DMS53 (cell line): ENCODE measurements around the gene RNU7-1.
A peak's percentile ranks its signal among the peaks of the same experiment; 100 is the strongest.

Experiments
- DNase-seq: peaks from one replicate; lab custom pipeline; 2025; lab: John Stamatoyannopoulos, UW

Gene RNU7-1

DNA sequence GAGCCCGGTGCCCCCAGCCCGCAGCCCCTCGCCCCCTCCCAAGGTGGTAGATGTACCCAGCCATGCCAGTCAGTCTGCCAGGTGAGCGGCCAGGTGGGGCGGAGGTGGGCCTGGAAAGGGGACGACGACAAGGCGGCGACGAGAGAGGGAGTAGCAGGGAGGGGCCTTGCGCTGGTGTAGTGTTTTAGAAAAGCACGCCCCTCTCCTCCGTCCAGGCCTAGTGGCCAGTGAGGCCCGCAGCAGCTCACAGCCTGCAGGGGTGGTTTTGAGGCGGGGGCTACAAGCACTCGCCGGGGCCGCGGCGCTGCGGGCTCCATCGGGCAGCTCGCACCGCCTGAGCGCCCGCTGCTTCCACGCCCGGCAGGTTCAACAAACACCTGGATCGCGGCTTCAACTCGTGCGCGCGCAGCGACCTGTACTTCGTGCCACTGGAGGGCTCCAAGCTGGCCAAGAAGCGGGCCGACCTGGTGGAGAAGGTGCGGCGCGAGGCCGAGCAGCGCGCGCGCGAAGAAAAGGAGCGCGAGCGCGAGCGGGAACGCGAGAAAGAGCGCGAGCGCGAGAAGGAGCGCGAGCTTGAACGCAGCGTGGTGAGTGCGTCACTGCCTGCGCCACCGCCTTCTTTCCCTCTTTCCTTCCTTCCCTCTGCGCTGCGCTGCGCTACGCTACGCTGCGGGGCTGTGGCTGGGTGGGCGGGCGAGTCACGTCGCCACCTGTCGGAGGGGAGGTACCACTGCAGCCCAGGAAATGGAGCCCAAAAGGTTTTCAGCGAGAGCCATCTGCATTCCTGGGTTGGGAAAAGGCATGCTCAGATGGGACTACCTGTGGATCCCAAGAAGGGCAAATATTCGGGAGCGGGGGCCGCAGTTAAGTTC lies 5.9 kb upstream of the RNU7-1 start:
- peak; percentile 100 for DNase-seq

DNA sequence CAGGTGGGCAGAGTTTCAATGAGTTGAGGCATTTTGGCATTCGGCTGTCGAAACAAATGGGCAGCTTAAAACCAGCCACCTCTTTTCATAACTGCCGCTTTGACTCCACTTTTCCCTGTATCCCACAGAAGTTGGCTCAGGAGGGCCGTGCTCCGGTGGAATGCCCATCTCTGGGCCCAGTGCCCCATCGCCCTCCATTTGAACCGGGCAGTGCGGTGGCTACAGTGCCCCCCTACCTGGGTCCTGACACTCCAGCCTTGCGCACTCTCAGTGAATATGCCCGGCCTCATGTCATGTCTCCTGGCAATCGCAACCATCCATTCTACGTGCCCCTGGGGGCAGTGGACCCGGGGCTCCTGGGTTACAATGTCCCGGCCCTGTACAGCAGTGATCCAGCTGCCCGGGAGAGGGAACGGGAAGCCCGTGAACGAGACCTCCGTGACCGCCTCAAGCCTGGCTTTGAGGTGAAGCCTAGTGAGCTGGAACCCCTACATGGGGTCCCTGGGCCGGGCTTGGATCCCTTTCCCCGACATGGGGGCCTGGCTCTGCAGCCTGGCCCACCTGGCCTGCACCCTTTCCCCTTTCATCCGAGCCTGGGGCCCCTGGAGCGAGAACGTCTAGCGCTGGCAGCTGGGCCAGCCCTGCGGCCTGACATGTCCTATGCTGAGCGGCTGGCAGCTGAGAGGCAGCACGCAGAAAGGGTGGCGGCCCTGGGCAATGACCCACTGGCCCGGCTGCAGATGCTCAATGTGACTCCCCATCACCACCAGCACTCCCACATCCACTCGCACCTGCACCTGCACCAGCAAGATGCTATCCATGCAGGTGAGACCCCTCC lies 5.0 kb upstream of the RNU7-1 start:
- DNase-seq = no peak

DNA sequence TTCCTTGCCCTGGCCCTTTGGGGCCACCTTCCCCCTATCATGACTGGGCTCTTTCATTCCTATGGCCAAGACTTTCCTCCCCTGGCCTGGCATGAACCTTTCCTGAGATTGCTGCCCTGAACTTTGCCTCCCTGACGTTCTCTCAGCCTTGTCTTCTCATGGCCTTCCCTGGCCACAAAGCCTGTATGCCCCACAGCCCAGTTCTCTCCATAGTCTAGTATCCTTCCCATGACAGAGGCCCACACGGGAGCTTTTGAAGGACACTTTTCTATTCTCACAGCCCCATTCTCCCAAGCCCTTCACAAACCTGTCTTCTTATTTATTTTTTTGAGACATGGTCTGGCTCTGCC lies 4.5 kb upstream of the RNU7-1 start:
- no peak for DNase-seq

DNA sequence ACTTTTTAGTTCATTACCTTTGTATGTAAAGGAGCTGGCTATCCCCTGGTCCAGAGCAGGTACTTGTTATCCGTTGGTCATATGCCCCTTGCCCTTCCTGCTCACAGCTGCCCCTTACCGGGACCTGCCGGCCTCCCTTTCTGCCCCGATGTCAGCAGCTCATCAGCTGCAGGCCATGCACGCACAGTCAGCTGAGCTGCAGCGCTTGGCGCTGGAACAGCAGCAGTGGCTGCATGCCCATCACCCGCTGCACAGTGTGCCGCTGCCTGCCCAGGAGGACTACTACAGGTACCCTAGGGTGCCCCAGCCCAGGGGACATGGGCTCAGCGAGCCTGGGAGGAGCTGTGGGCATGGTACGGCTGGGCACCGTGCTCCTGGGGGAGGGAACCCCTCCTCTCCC lies 2.3 kb upstream of the RNU7-1 start:
- DNase-seq = no peak

DNA sequence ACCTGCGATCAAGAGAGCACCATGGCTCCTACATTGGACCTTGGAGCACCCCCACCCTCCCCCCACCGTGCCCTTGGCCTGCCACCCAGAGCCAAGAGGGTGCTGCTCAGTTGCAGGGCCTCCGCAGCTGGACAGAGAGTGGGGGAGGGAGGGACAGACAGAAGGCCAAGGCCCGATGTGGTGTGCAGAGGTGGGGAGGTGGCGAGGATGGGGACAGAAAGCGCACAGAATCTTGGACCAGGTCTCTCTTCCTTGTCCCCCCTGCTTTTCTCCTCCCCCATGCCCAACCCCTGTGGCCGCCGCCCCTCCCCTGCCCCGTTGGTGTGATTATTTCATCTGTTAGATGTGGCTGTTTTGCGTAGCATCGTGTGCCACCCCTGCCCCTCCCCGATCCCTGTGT lies 1.8 kb upstream of the RNU7-1 start:
- no peak for DNase-seq

DNA sequence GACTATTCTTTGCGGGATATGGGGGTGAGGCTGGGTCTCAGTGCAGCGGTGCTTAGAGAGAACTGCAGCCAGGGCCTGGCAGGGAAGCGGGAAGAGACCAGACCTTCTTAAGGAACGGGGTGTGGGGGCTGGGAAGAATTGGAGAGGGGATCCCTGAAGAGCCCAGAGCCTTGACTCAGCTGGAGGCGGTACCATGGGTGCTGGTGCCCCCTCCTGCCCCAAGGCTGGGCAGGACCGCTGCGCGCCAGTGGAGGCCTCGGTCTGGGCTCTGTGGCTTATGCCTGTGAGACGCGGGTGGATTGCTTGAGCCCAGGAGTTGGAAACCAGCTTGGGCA lies 1.3 kb upstream of the RNU7-1 start:
- DNase-seq = peak; percentile 64

DNA sequence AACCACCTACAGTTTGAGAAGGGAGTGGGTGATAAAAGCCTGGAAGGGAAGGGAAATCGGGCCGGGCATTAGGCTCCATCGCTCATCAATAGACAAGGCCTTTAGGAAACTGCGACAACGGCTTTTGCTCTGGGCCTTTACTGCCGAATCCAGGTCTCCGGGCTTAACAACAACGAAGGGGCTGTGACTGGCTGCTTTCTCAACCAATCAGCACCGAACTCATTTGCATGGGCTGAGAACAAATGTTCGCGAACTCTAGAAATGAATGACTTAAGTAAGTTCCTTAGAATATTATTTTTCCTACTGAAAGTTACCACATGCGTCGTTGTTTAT lies 261 bp upstream of the RNU7-1 start:
- peak; percentile 99 for DNase-seq

DNA sequence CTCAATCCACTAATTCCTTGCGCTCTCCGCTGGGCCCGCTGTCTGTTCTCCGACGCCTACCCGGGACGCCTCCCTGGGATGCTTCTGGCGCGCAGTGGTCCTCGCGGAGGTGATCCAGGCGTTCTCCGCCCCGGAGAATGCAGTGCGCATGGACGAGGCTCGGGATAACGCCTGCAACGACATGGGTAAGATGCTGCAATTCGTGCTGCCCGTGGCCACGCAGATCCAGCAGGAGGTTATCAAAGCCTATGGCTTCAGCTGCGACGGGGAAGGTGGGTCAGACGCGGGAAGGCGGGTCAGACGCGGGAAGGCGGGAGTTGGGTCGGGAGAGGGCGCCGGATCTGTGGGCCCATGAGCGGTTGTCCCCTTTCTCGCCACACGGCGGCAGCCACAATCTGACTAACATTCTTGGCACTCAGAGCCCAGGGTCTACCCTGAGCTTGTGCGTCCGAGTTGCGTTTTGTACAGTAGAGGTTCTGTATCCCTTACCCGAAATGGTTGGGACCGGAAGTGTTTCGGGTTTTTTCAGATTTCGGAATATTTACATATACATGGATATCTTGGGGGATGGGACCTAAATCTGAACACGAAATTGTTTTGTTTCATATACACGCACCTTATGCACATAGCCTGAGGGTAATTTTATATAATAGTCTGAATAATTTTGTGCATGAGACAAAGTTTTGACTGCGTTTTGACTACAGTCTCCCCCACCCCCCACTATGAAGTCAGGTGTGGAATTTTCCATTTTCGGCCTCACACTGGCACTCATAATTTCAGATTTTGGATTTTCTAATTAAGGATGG lies 968 bp downstream of the RNU7-1 start:
- peak; percentile 100 for DNase-seq

DNA sequence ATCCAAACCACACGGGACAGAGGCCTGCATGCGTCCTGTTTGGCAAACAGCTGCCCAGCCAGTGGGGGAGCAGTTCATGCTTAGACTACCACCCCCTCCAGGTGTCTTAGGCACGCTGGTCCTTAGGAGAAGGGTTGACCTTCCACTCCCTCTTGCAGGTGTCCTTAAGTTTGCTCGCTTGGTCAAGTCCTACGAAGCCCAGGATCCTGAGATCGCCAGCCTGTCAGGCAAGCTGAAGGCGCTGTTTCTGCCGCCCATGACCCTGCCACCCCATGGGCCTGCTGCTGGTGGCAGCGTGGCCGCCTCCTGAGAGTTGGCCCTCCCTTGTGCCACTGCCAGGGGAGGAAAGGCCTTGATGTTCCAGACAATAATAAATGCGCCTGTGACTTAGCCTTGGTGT lies 2.0 kb downstream of the RNU7-1 start:
- peak; percentile 69 for DNase-seq

DNA sequence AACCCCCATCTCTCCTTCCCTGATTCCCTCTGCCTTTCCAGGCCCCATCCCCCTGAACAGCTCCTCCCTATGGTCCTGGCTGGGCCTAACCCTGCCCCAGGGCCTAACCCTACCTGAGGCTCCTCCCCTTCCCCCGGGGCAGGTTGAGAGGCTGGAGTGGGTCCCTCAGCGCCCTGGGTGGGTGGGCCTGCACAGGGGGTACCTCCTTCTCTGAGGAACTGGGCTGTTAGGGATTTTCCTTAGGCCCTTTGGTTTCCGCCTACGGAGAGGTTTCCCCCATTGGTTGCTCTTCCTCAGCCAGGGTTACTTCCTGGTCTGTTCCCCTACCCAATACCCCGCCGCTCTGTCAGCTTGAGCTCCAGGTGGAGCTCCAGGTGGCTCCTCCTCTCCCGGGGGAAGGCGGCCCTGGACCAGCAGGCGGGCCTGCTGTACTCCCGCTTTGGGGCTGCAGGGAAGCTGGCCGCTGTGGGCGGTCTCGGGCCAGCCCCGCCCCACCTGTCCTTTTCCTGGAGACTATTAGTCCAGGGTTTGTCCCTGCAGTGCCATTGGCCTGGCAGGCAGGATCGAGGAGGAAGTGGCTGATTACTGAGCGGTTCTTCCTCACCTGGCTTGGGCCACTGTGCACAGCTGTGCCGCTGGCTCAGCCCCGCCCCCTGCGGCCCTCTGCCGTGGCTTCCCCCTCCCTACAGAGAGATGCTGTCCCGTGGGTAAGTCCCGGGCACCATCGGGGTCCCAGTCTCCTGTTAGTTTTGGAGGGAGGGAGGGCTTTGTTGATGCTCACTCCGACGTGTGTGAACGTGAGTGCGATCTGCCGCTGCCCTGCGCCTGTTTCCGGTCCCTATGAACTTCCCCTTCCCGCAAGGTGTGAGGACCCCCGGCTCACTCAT lies 2.7 kb downstream of the RNU7-1 start:
- DNase-seq = peak; percentile 100

DNA sequence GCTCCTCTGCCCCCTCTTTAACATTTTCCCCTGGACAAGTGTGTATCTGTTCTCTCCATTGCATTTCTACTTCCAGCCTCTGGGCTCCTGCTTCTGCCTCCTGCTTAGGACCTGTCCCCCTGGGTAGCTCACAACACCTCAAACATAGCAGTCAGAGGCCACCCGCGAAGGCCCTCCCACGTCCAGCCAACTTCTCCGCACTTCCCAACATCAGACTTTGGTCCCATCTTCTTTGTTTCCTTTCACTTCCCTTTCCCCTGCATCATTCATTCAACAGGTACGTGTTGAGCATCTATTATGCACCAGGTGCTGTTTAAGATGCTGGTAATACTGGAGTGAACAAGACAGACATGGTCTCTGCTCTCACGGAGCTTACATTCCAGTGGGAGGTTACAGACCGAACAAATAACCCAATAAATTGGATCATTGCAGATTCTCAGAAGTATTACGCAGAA lies 3.3 kb downstream of the RNU7-1 start:
- DNase-seq = no peak

DNA sequence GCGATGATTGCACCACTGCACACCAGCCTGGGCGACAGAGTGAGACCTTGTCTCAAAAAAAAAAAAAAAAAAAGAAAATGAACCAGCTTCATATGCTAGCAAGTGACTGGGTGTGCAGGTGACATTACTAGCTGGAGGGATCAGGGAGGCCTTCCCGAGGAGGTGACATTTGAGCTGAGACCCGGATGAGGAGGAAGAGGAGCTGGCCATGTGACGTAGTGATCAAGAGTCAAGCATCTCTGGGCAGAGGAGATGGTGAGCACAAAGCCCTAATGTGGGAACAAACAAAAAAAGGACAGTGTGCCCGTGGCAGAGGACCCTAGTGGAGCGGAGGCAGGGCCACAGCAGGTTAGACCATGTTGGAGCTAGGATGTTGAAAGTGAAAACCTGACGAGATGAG lies 4.0 kb downstream of the RNU7-1 start:
- DNase-seq = no peak

DNA sequence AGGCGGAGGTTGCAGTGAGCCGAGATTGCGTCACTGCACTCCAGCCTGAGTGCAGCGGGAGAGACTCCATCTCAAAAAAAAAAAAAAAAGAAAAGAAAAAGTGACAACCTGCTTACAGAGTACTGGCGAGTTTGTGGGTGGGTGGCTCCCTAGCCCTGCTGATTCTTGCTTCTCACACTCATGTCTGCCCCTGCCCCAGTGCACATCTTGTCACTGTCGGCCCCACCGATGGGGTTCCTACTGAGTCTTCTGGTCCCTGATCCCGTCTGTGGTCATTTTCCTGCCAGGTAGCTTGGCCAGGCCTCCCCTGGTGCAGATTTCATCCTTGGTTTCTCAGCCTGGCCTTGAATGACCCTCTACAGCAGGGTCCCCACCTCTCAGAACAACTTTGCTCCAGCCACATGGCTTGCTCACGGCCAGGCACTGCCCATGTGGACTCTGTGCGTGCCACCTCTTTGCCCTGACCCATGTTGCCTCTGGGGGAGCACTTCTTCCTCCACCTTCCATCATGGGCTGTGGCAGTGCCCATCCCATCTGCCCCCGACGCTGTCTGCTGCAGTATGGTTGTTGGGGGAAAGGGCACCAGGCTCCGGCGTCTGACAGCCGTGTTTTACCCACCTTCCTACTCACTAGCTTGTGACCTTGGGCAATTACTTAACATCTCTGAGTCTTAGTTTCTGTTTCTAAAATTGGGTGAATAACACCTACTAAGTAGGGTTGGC lies 5.4 kb downstream of the RNU7-1 start:
- no peak for DNase-seq

DNA sequence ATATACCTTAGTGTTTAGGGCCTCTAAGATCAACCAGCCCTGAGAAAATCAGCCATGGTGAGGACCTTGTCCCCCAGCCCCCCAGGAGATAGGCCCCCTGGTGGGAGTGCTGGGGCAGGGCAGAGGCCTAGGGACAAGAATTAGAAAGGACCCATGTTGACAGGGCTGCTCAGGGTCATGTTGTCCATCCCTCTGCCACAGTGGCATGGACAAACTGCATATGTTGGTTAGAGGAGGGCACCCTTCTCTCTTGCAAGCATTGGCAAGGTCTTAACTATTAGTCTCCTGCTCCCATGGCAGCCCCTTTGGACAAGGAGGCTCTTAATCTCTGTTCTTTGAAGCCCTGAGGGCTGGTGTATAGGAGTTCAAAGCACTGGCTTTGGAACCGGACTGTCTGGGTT lies 6.8 kb downstream of the RNU7-1 start:
- no peak for DNase-seq

DNA sequence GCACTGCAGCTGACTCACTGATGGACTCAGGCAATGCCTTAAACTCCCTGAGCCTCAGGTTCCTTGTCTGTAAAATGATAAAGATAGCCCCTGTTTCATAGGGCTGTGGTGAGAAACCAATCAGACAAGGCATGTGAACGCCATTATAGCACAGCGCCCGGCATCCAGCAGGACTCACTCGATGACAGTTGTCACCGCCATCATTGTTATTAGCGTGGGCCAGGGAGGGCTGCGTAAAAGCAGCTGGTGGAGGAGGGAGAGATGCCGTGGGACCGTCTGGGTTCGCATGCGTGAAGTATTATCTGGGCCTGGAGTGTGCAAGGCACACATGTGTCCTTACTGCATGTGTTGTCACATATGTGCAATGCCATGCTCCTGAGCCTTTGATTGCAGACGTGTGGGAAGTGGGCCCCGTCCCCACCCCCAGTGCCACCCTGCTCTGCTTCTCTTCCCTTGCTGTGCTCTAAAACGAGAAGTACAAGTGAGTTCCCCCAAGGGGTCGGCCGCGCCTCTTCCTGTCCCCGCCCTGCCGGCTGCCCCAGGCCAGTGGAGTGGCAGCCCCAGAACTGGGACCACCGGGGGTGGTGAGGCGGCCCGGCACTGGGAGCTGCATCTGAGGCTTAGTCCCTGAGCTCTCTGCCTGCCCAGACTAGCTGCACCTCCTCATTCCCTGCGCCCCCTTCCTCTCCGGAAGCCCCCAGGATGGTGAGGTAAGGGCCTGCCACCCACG lies 7.4 kb downstream of the RNU7-1 start, which contains the start of gene PTPN6:
Gene PTPN6, plus strand, starts transcription at position 546 of the 730 bp plus-strand sequence. Its CDS starts 157 bp downstream, at position 703.
- DNase-seq = no peak

DNA sequence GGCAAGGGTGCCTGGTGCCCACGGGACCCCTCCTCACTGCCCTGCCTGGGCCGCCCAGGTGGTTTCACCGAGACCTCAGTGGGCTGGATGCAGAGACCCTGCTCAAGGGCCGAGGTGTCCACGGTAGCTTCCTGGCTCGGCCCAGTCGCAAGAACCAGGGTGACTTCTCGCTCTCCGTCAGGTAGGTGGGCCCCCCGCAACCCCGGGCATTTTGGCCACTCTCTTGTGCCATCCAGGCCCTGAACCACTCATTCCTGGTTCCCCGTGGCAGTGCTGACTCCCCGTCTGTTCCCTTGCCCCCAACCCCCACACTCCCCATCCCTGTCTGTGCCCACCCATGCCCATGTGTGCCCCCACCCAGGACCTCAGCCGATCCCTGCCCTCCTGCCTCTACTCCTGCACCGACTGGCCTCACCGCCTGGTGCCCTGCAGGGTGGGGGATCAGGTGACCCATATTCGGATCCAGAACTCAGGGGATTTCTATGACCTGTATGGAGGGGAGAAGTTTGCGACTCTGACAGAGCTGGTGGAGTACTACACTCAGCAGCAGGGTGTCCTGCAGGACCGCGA lies 8.0 kb downstream of the RNU7-1 start:
- DNase-seq = no peak

DNA sequence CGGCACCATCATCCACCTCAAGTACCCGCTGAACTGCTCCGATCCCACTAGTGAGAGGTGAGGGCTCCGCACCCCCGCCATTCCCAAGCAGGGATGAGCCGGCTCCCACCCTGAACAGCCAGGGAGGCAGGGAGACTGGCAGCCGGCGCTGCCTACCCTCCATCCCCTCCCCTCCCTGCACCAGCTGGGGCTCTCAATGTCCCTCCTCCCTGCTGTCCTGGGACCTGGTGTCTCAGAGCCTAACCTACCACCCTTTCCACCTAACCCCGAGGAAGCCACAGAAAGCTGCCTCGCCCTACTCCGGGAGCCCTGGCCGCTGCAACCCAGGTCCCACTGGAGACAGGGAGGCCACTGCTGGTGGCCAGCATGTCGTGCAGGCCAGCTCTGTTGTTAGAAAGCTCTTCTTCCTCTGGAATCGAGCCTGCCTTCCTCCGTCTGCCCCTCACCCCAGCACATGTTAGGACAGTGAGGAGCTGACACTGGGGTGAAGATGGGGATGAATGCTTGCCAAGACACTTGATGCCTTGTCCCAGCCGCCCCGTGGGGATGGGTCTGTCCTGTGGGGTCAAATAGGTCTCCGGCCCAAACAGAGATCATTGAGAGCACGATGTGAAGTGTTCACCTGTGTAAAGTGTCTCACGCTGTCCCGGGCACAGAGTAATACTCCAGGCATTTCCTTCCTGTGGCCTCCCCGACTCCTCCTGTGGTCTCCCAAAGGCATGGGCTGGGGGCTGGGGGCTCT lies 8.7 kb downstream of the RNU7-1 start:
- no peak for DNase-seq

DNA sequence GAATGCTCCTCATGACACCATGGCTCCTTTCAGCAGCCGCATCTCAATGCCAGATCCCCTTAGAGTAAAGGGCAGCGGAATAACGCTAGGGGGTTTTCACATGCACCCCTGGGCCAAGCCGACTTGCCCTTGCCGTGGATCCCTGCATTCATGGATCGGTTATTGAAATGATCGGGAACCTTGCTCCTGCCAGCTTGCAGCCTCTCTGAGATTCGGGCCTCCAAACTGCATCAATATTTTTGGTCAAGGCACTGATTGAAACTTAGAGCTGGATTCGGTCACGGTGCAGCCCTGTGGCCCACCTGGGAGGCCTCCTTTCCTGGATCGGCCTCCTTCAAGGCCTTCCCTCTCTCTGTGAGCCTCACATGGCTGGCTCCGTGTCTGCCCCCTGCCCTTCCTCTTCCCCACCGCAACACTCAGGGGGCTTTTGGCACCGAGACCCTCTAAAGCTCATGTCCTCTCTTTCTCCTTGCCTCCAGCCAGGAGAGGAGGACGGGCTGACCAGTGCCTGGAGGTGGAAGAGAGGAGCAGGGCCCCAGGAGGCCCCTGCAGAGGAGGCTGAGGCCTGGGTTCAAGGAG lies 9.3 kb downstream of the RNU7-1 start:
- DNase-seq = no peak
